Astrocyte (in vitro differentiated cells and primary cell): ENCODE measurements around the gene JSRP1.

Source experiments
- EZH2 ChIP-seq: IDR thresholded peaks from 2 replicates; pipeline ENCODE4 v1.6.1; 2012; ENCODE audit warnings: mild to moderate bottlenecking, low read length, inconsistent platforms; ENCODE audit not compliant: insufficient read depth
- TF ChIP-seq, protein P1 (sequence below): IDR thresholded peaks from 2 replicates; pipeline ENCODE4 v1.5.1; 2011; ENCODE audit warnings: low read depth, mild to moderate bottlenecking, inconsistent platforms, low read length, moderate library complexity; ENCODE audit not compliant: insufficient read depth

DNA sequence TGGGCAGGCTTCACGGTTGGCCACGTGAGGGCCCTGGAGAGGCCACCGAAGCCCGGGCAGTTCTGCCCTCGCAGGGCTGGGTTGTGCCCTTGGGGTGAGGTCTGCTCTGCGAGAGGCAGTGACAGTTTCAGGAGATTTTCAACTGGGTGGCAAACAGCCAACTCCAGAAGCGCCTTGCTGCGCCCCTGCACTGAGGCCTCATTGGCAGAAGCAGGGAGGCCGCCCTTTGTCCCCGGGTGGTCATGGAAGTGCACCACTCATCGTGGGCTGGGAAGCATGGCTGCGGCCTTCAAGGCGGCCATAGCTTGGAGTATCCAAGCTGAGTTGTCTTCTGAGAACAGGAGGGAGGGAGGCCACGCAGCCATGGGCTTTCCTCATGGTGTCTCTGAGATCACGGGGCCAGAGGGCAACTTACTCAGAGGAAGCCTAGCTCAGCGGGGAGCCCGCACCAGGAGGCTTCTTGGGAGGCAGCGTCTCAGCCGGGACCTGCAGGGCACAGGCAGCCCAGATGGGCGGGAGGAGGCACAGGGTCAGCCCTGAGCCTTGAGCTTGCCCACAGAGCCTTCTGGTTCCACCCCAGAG lies 34.9 kb downstream of the JSRP1 start:
- TF ChIP-seq, protein P1, sequence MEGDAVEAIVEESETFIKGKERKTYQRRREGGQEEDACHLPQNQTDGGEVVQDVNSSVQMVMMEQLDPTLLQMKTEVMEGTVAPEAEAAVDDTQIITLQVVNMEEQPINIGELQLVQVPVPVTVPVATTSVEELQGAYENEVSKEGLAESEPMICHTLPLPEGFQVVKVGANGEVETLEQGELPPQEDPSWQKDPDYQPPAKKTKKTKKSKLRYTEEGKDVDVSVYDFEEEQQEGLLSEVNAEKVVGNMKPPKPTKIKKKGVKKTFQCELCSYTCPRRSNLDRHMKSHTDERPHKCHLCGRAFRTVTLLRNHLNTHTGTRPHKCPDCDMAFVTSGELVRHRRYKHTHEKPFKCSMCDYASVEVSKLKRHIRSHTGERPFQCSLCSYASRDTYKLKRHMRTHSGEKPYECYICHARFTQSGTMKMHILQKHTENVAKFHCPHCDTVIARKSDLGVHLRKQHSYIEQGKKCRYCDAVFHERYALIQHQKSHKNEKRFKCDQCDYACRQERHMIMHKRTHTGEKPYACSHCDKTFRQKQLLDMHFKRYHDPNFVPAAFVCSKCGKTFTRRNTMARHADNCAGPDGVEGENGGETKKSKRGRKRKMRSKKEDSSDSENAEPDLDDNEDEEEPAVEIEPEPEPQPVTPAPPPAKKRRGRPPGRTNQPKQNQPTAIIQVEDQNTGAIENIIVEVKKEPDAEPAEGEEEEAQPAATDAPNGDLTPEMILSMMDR = no peak
- no peak for TF ChIP-seq EZH2
